H1 (cell line): ENCODE results near the gene HTR3B. TPM values are rescaled to one million over a fixed set of nuclear protein-coding genes. Genes with fewer than 3 reads are reported as not detected.

ENCODE experiments used
- CTCF ChIA-PET: fragments of 300-600 bp; sonication (Branson Sonifier 250); formaldehyde crosslinking; loops from one replicate; lab custom pipeline; 2021; ENCODE audit not compliant: partially characterized antibody; lab: Charles Lee
- POLR2A ChIA-PET: fragments of 300-600 bp; sonication (Branson Sonifier 250); formaldehyde crosslinking; loops from one replicate; lab custom pipeline; 2021; ENCODE audit warnings: inconsistent platforms; ENCODE audit not compliant: partially characterized antibody; lab: Charles Lee
- DNase-seq, 2 experiments: peaks; one replicate each; pipeline versions ENCODE4 v3.0.0 to v3.0.0-alpha.2; 2010 to 2022; ENCODE audit warnings: low spot score in 2 of 2, low read depth in 1 of 2, mixed read lengths in 1 of 2
- FAIRE-seq: peaks from 2 replicates; lab custom pipeline; 2011; peaks lifted over from hg19 to GRCh38; lab: Jason Lieb, UNC
- H2AFZ ChIP-seq: 2 replicates; pipeline ENCODE4 v1.8.1; 2012; ENCODE audit warnings: low read length, inconsistent platforms
- H2AK5ac ChIP-seq: 2 replicates; pipeline ENCODE4 v1.6.1; 2013; ENCODE audit warnings: low read depth, low read length
- H2BK120ac ChIP-seq: replicated peaks from 2 replicates; pipeline ENCODE3; 2013; ENCODE audit warnings: low read depth, low read length, inconsistent platforms
- H2BK12ac ChIP-seq: 2 replicates; pipeline ENCODE4 v1.6.1; 2013; ENCODE audit warnings: low read depth, low read length
- H2BK15ac ChIP-seq: 2 replicates; pipeline ENCODE4 v1.6.1; 2013; ENCODE audit warnings: low read length
- H2BK20ac ChIP-seq: 2 replicates; pipeline ENCODE4 v1.6.1; 2013; ENCODE audit warnings: low read length
- H2BK5ac ChIP-seq: 2 replicates; pipeline ENCODE4 v1.6.1; 2013; ENCODE audit warnings: low read depth, low read length
- H3K14ac ChIP-seq: 2 replicates; pipeline ENCODE4 v1.6.1; 2013; ENCODE audit warnings: inconsistent platforms; ENCODE audit not compliant: insufficient read length
- H3K18ac ChIP-seq: 2 replicates; pipeline ENCODE4 v1.6.1; 2013; ENCODE audit warnings: low read length; ENCODE audit errors: extremely low read depth
- H3K23ac ChIP-seq: 2 replicates; pipeline ENCODE4 v1.6.1; 2013; ENCODE audit warnings: inconsistent platforms; ENCODE audit not compliant: insufficient read length
- H3K23me2 ChIP-seq: 2 replicates; pipeline ENCODE4 v1.6.1; 2013; ENCODE audit warnings: low read depth, low read length
- H3K27ac ChIP-seq: 2 replicates; pipeline ENCODE4 v1.6.1; 2011; ENCODE audit warnings: low read depth, low read length, inconsistent platforms
- H3K27me3 ChIP-seq, 4 experiments: replicated peaks in 1 of 4; 1 replicate in 1 of 4; 2 replicates in 3 of 4; pipeline versions ENCODE4 v1.6.1 to v1.8.1; 2011 to 2013; ENCODE audit warnings: low read length in 3 of 4, mild to moderate bottlenecking in 3 of 4, inconsistent platforms in 2 of 4, mixed read lengths in 2 of 4, moderate library complexity in 1 of 4; ENCODE audit not compliant: control insufficient read depth in 3 of 4, insufficient read depth in 3 of 4; ENCODE audit errors: extremely low read depth in 1 of 4
- H3K36me3 ChIP-seq, 4 experiments: 2 replicates each; pipeline versions ENCODE4 v1.6.1 to v1.8.1; 2011 to 2013; ENCODE audit warnings: mild to moderate bottlenecking in 4 of 4, low read length in 3 of 4, moderate library complexity in 2 of 4, control low read depth in 1 of 4, inconsistent platforms in 1 of 4; ENCODE audit not compliant: insufficient read depth in 4 of 4, control insufficient read depth in 2 of 4
- H3K4ac ChIP-seq: replicated peaks from 2 replicates; pipeline ENCODE3; 2013; ENCODE audit warnings: low read length, low read depth, mixed read lengths, inconsistent platforms; ENCODE audit not compliant: insufficient read length
- H3K4me1 ChIP-seq, 4 experiments: replicated peaks in 1 of 4; 1 replicate in 1 of 4; 2 replicates in 3 of 4; pipeline versions ENCODE4 v1.6.1 to v1.8.1; 2011 to 2013; ENCODE audit warnings: low read length in 3 of 4, inconsistent platforms in 2 of 4, mixed read lengths in 1 of 4; ENCODE audit not compliant: insufficient read depth in 4 of 4, control insufficient read depth in 3 of 4
- H3K4me2 ChIP-seq, 2 experiments: 2 replicates each; pipeline versions ENCODE4 v1.6.1 to v1.8.1; 2011 to 2013; ENCODE audit warnings: low read depth in 2 of 2, low read length in 2 of 2, control low read depth in 1 of 2, inconsistent platforms in 1 of 2, mild to moderate bottlenecking in 1 of 2; ENCODE audit not compliant: insufficient read depth in 1 of 2
- H3K4me3 ChIP-seq, 4 experiments: fragments of 200-600, 300-600 bp in 1 of 4; sonication (generic), shearing (Covaris generic), sonication (Bioruptor Twin) in 1 of 4; 2 replicates each; pipeline versions ENCODE4 v1.5.1 to v1.8.1; 2011 to 2016; ENCODE audit warnings: low read length in 4 of 4, low read depth in 3 of 4, control low read depth in 2 of 4, inconsistent platforms in 2 of 4, mild to moderate bottlenecking in 2 of 4, mixed read lengths in 1 of 4, moderate library complexity in 1 of 4; ENCODE audit not compliant: insufficient read depth in 2 of 4; ENCODE audit errors: extremely low read depth in 1 of 4
- H3K56ac ChIP-seq: replicated peaks from 2 replicates; pipeline ENCODE3; 2013; ENCODE audit warnings: low read depth, mild to moderate bottlenecking, mixed read lengths, low read length, inconsistent platforms; ENCODE audit not compliant: insufficient read length
- H3K79me1 ChIP-seq: 2 replicates; pipeline ENCODE4 v1.6.1; 2013; ENCODE audit warnings: low read depth, low read length, control low read depth
- H3K79me2 ChIP-seq, 2 experiments: 2 replicates each; pipeline versions ENCODE4 v1.6.1 to v1.8.1; 2012 to 2013; ENCODE audit warnings: low read length in 2 of 2, mild to moderate bottlenecking in 2 of 2, inconsistent platforms in 1 of 2; ENCODE audit not compliant: insufficient read depth in 2 of 2, control insufficient read depth in 1 of 2
- H3K9ac ChIP-seq, 4 experiments: replicated peaks in 1 of 4; 1 replicate in 1 of 4; 2 replicates in 3 of 4; pipeline versions ENCODE4 v1.6.1 to v1.8.1; 2011 to 2013; ENCODE audit warnings: low read depth in 3 of 4, low read length in 3 of 4, control low read depth in 2 of 4, mild to moderate bottlenecking in 2 of 4, moderate library complexity in 2 of 4, inconsistent platforms in 1 of 4; ENCODE audit errors: extremely low read depth in 1 of 4
- H3K9me3 ChIP-seq, 2 experiments: 2 replicates each; pipeline versions ENCODE4 v1.6.1 to v1.8.1; 2012 to 2013; ENCODE audit warnings: mild to moderate bottlenecking in 2 of 2, moderate library complexity in 2 of 2, control low read depth in 1 of 2, inconsistent platforms in 1 of 2, low read depth in 1 of 2, low read length in 1 of 2, mixed read lengths in 1 of 2; ENCODE audit not compliant: insufficient read depth in 2 of 2
- H4K20me1 ChIP-seq, 2 experiments: replicated peaks in 1 of 2; 2 replicates each; pipeline versions ENCODE3 to v1.8.1; 2011 to 2013; ENCODE audit warnings: inconsistent platforms in 2 of 2, low read length in 2 of 2, mild to moderate bottlenecking in 1 of 2; ENCODE audit not compliant: insufficient read depth in 2 of 2, control insufficient read depth in 1 of 2
- H4K5ac ChIP-seq: 2 replicates; pipeline ENCODE4 v1.6.1; 2013; ENCODE audit warnings: low read length, low read depth, mixed read lengths, inconsistent platforms; ENCODE audit not compliant: insufficient read length
- H4K8ac ChIP-seq: 2 replicates; pipeline ENCODE4 v1.8.0; 2013; ENCODE audit warnings: mild to moderate bottlenecking, moderate library complexity, low read length, inconsistent platforms; ENCODE audit not compliant: insufficient read depth; ENCODE audit errors: extremely low read depth
- H4K91ac ChIP-seq: replicated peaks from 2 replicates; pipeline ENCODE3; 2013; ENCODE audit warnings: low read length, mixed read lengths, inconsistent platforms; ENCODE audit not compliant: insufficient read length
- WGBS, 2 experiments: shearing (Covaris generic) in 1 of 2; methylation state at CpG; one replicate each; pipeline versions ENCODE4 v1.1.6 to v1.1.7; 2013 to 2015; ENCODE audit warnings: low lambda C conversion rate in 2 of 2, mixed read lengths in 2 of 2, inconsistent platforms in 1 of 2, low coverage in 1 of 2, missing lambda C conversion rate in 1 of 2; ENCODE audit not compliant: insufficient replicate concordance in 2 of 2, insufficient coverage in 1 of 2, insufficient read length in 1 of 2; ENCODE audit errors: extremely low coverage in 1 of 2, missing lambda C conversion rate in 1 of 2; 5-methylcytosine and 5-hydroxymethylcytosine counted together
- polyA plus RNA-seq, 7 experiments: library from polyadenylated mRNA; depleted of rRNA in 3 of 7; stranded (reverse) in 5 of 7; unstranded in 2 of 7; fragments of >200 nt in 5 of 7; fragments of 200-250 nt in 2 of 7; gene quantifications; 1 replicate in 5 of 7; 2 replicates in 1 of 7; 4 replicates in 1 of 7; pipeline versions ENCODE4 v1.2.1 to v1.2.3, GENCODE V29; 2011 to 2013; ENCODE audit warnings: missing spikeins in 2 of 7, mixed read lengths in 2 of 7
- total RNA-seq: library from RNA; stranded (reverse); fragmentation: NEBNext Ultra II Directional; extraction: Animal tissue kit (Norgen Biotek cat#: 25700); gene quantifications from 2 replicates; pipeline ENCODE4 v1.2.1, GENCODE V29; 2021

The HTR3B gene
- total and polyA plus RNA-seq, 2 of the 8 experiments (the other 6 are each of a cell fraction or from before 2014, with no cell fraction given) = not detected

DNA sequence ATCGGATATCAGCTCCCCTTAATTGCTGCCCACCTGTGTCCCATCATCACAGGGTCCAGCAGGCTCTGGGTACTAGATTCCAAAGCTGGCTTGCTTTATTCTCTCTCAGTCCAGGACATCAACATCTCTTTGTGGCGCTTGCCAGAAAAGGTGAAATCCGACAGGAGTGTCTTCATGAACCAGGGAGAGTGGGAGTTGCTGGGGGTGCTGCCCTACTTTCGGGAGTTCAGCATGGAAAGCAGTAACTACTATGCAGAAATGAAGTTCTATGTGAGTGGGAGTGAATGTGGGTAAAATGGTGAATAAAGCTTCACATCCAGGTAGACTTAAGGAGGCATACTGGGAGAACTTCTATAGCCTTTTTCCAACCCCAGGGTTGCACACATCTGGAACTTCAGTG is 81.3 kb downstream of the HTR3B start:
- no peak overlapping the region for H2AK5ac ChIP-seq
- no peak overlapping the region for H2BK12ac ChIP-seq
- H4K5ac ChIP-seq = no peak overlapping the region
- no peak for FAIRE-seq
- no peak overlapping the region for H2BK20ac ChIP-seq
- H3K79me2 ChIP-seq = no peaks in the 10 kb centered on the region
- no peak overlapping the region for H4K8ac ChIP-seq
- no peak overlapping the region for H3K9ac ChIP-seq
- H3K36me3 ChIP-seq = no peaks in the 10 kb centered on the region
- H2BK120ac ChIP-seq = no peak overlapping the region
- no peak overlapping the region for H3K18ac ChIP-seq
- H2BK5ac ChIP-seq = no peak overlapping the region
- H4K91ac ChIP-seq = no peak overlapping the region
- H3K27me3 ChIP-seq = no peaks in the 10 kb centered on the region
- no peak overlapping the region for H3K14ac ChIP-seq
- no peak overlapping the region for H2AFZ ChIP-seq
- CTCF ChIA-PET = interaction anchor here (1.2 to 2.4 kb wide), 10 partner anchors 9 to 265 kb away, joined by 3 to 11 read pairs (median 3); partner anchors contain the start of gene HTR3A
- no peak overlapping the region for H2BK15ac ChIP-seq
- no peaks in the 10 kb centered on the region for H3K23me2 ChIP-seq
- H4K20me1 ChIP-seq = no peaks in the 10 kb centered on the region
- H3K4me3 ChIP-seq = no peak overlapping the region
- no peaks in the 10 kb centered on the region for H3K79me1 ChIP-seq
- H3K4me1 ChIP-seq = no peaks in the 10 kb centered on the region; a peak in 1 of 7 replicates
- no peak overlapping the region for H3K27ac ChIP-seq
- no peak for DNase-seq
- no peak overlapping the region for H3K23ac ChIP-seq
- no peak overlapping the region for H3K4me2 ChIP-seq
- H3K56ac ChIP-seq = no peak overlapping the region
- POLR2A ChIA-PET = interaction anchor here (0.6 kb wide), 1 partner anchor 9 kb away, joined by 3 read pairs; no protein-coding TSS in a partner anchor
- 92% methylated on average over 4 of the region's 4 CpGs; no CpG with 5 or more reads in 1 of the 2 experiments for WGBS, 2 experiments
- no peak overlapping the region for H3K4ac ChIP-seq
- H3K9me3 ChIP-seq = no peaks in the 10 kb centered on the region
